DMS153 treated with DMSO at 0.1 percent for 48 hours (cell line): ENCODE data around the gene ENKD1.
A peak's percentile ranks its signal among the peaks of the same experiment; 100 is the strongest.
"Not testable (repeated sequence)": the region's sequence is repeated elsewhere in the genome, so short reads cannot be mapped to it uniquely, and the experiment has no call there.

ENCODE experiments used
- DNase-seq: peaks from one replicate; lab custom pipeline; 2025; ENCODE audit not compliant: unreplicated experiment; lab: John Stamatoyannopoulos, UW

ENKD1 gene

GRCh38 chr16:67666559-67667452 lies at the start of gene ENKD1, which contains the start of gene C16orf86:
Gene ENKD1, minus strand, starts transcription at chr16:67666750. Its CDS starts 308 bp downstream, at chr16:67666442.
Gene C16orf86, plus strand, starts transcription at chr16:67666814. Its CDS starts 157 bp downstream, at chr16:67666971.
- peak; percentile 44 for DNase-seq

GRCh38 chr16:67716097-67716496 lies 49.5 kb upstream of the ENKD1 start:
- DNase-seq: no peak

- DNase-seq: no peak
These were observed 48.0 kb upstream of the ENKD1 start for GRCh38 chr16:67714522-67714921.

GRCh38 chr16:67713647-67714273 lies 47.2 kb upstream of the ENKD1 start:
- no peak for DNase-seq

GRCh38 chr16:67710607-67711006 lies 44.1 kb upstream of the ENKD1 start:
- no peak for DNase-seq

GRCh38 chr16:67709050-67709449 lies 42.5 kb upstream of the ENKD1 start:
- DNase-seq: no peak

- no peak for DNase-seq
These were observed 41.8 kb upstream of the ENKD1 start for GRCh38 chr16:67708368-67708771.

GRCh38 chr16:67707790-67708189 lies 41.2 kb upstream of the ENKD1 start:
- no peak for DNase-seq

GRCh38 chr16:67707210-67707609 lies 40.7 kb upstream of the ENKD1 start:
- DNase-seq: no peak

- no peak for DNase-seq
These were observed 37.6 kb upstream of the ENKD1 start for GRCh38 chr16:67704110-67704509.

- DNase-seq: no peak
These were observed 37.1 kb upstream of the ENKD1 start for GRCh38 chr16:67703626-67704025.

- no peak for DNase-seq
These were observed 35.6 kb upstream of the ENKD1 start for GRCh38 chr16:67702130-67702529.

GRCh38 chr16:67701420-67701819 lies 34.9 kb upstream of the ENKD1 start:
- no peak for DNase-seq

GRCh38 chr16:67699265-67699664 lies 32.7 kb upstream of the ENKD1 start:
- DNase-seq: no peak

- DNase-seq: no peak
These were observed 31.1 kb upstream of the ENKD1 start for GRCh38 chr16:67697422-67698185.

- DNase-seq: no peak
These were observed 28.1 kb upstream of the ENKD1 start for GRCh38 chr16:67694611-67695010.

- not testable (repeated sequence) for DNase-seq
These were observed 27.2 kb upstream of the ENKD1 start for GRCh38 chr16:67693517-67694285.

- DNase-seq: no peak
These were observed 19.0 kb upstream of the ENKD1 start for GRCh38 chr16:67685388-67686112.

- no peak for DNase-seq
These were observed 17.2 kb upstream of the ENKD1 start for GRCh38 chr16:67683767-67684166.
